ENCODE data around the gene KLK1. TPM values are rescaled to one million over a fixed set of nuclear protein-coding genes. Genes with fewer than 3 reads are reported as not detected.
"Not testable (repeated sequence)": the region's sequence is repeated elsewhere in the genome, so short reads cannot be mapped to it uniquely, and the experiment has no call there.

KLK1 gene
- total RNA-seq, 1 donor = not detected

GRCh38 chr19:50778906-50779430 lies 44.6 kb downstream of the KLK1 start:
- no peak overlapping the region for H3K27ac ChIP-seq (ENCODE audit: low read depth, low read length)
- H4K20me1 ChIP-seq (ENCODE audit: insufficient read depth, low read length) = no peaks in the 10 kb centered on the region
- TF ChIP-seq CTCF (IDR thresholded peaks at IDR 0.05; ENCODE audit: extremely low read depth, low read depth, low read length) = no peak
- no peaks in the 10 kb centered on the region for H3K9me3 ChIP-seq (ENCODE audit: low read depth, low read length)
- no peak overlapping the region for H3K4me3 ChIP-seq (ENCODE audit: insufficient read depth, low read length)
- no peak overlapping the region for H2AFZ ChIP-seq (ENCODE audit: low read length)
- H3K27me3 ChIP-seq (ENCODE audit: insufficient read depth, low read length) = peaks cover 48% of the 10 kb centered on the region
- no peaks in the 10 kb centered on the region for H3K79me2 ChIP-seq (ENCODE audit: insufficient read depth, low read length)
- H3K4me1 ChIP-seq (ENCODE audit: insufficient read depth, low read length) = peaks cover 9% of the 10 kb centered on the region
- H3K36me3 ChIP-seq (ENCODE audit: insufficient read depth, low read length) = no peaks in the 10 kb centered on the region
- DNase-seq (ENCODE audit: insufficient read length, low spot score, missing footprints) = peak; percentile 42
- H3K4me2 ChIP-seq (ENCODE audit: insufficient read depth, low read length) = no peak overlapping the region

- H3K9me3 ChIP-seq (ENCODE audit: low read depth, low read length) = no peaks in the 10 kb centered on the region
- no peak for TF ChIP-seq CTCF (IDR thresholded peaks at IDR 0.05; ENCODE audit: extremely low read depth, low read depth, low read length)
- peaks cover 9% of the 10 kb centered on the region for H3K4me1 ChIP-seq (ENCODE audit: insufficient read depth, low read length)
- H3K27ac ChIP-seq (ENCODE audit: low read depth, low read length) = no peak overlapping the region
- no peak overlapping the region for H2AFZ ChIP-seq (ENCODE audit: low read length)
- H3K4me3 ChIP-seq (ENCODE audit: insufficient read depth, low read length) = no peak overlapping the region
- no peaks in the 10 kb centered on the region for H4K20me1 ChIP-seq (ENCODE audit: insufficient read depth, low read length)
- no peaks in the 10 kb centered on the region for H3K36me3 ChIP-seq (ENCODE audit: insufficient read depth, low read length)
- peak; percentile 74 for DNase-seq (ENCODE audit: insufficient read length, low spot score, missing footprints)
- no peaks in the 10 kb centered on the region for H3K79me2 ChIP-seq (ENCODE audit: insufficient read depth, low read length)
- H3K4me2 ChIP-seq (ENCODE audit: insufficient read depth, low read length) = peak overlapping the region; percentile 11
- peaks cover 48% of the 10 kb centered on the region for H3K27me3 ChIP-seq (ENCODE audit: insufficient read depth, low read length)
Measured at GRCh38 chr19:50777830-50778303, 45.7 kb downstream of the KLK1 start.

GRCh38 chr19:50777261-50777660 lies 46.3 kb downstream of the KLK1 start:
- Histone ChIP-seq H3K4me3 (ENCODE audit: insufficient read depth, low read length) (no peak overlapping the region), H3K27me3 (ENCODE audit: insufficient read depth, low read length) (peaks cover 47% of the 10 kb centered on the region)

GRCh38 chr19:50776131-50776530 lies 47.5 kb downstream of the KLK1 start:
- no peak overlapping the region for H3K27ac ChIP-seq (ENCODE audit: low read depth, low read length)
- no peaks in the 10 kb centered on the region for H4K20me1 ChIP-seq (ENCODE audit: insufficient read depth, low read length)
- peaks cover 7% of the 10 kb centered on the region for H3K4me1 ChIP-seq (ENCODE audit: insufficient read depth, low read length)
- H3K36me3 ChIP-seq (ENCODE audit: insufficient read depth, low read length) = no peaks in the 10 kb centered on the region
- TF ChIP-seq CTCF (IDR thresholded peaks at IDR 0.05; ENCODE audit: extremely low read depth, low read depth, low read length) = no peak
- H3K4me3 ChIP-seq (ENCODE audit: insufficient read depth, low read length) = no peak overlapping the region
- H3K9me3 ChIP-seq (ENCODE audit: low read depth, low read length) = no peaks in the 10 kb centered on the region
- no peak overlapping the region for H3K4me2 ChIP-seq (ENCODE audit: insufficient read depth, low read length)
- DNase-seq (ENCODE audit: insufficient read length, low spot score, missing footprints) = no peak
- no peaks in the 10 kb centered on the region for H3K79me2 ChIP-seq (ENCODE audit: insufficient read depth, low read length)
- peaks cover 39% of the 10 kb centered on the region for H3K27me3 ChIP-seq (ENCODE audit: insufficient read depth, low read length)
- H2AFZ ChIP-seq (ENCODE audit: low read length) = no peak overlapping the region

More at GRCh38 chr19:50777261-50777660, 46.3 kb downstream of the KLK1 start:
- no peaks in the 10 kb centered on the region for H3K9me3 ChIP-seq (ENCODE audit: low read depth, low read length)
- TF ChIP-seq CTCF (IDR thresholded peaks at IDR 0.05; ENCODE audit: extremely low read depth, low read depth, low read length) = no peak
- peak; percentile 73 for DNase-seq (ENCODE audit: insufficient read length, low spot score, missing footprints)
- no peaks in the 10 kb centered on the region for H4K20me1 ChIP-seq (ENCODE audit: insufficient read depth, low read length)
- H2AFZ ChIP-seq (ENCODE audit: low read length) = no peak overlapping the region
- no peak overlapping the region for H3K27ac ChIP-seq (ENCODE audit: low read depth, low read length)
- no peaks in the 10 kb centered on the region for H3K36me3 ChIP-seq (ENCODE audit: insufficient read depth, low read length)
- peaks cover 9% of the 10 kb centered on the region for H3K4me1 ChIP-seq (ENCODE audit: insufficient read depth, low read length)
- no peak overlapping the region for H3K4me2 ChIP-seq (ENCODE audit: insufficient read depth, low read length)
- no peaks in the 10 kb centered on the region for H3K79me2 ChIP-seq (ENCODE audit: insufficient read depth, low read length)

GRCh38 chr19:50773454-50773853 lies 50.1 kb downstream of the KLK1 start:
- H2AFZ ChIP-seq (ENCODE audit: low read length); H3K79me2 ChIP-seq (ENCODE audit: insufficient read depth, low read length); H3K27ac ChIP-seq (ENCODE audit: low read depth, low read length); H3K4me1 ChIP-seq (ENCODE audit: insufficient read depth, low read length); DNase-seq (ENCODE audit: insufficient read length, low spot score, missing footprints); H3K4me2 ChIP-seq (ENCODE audit: insufficient read depth, low read length); H4K20me1 ChIP-seq (ENCODE audit: insufficient read depth, low read length); H3K36me3 ChIP-seq (ENCODE audit: insufficient read depth, low read length); H3K9me3 ChIP-seq (ENCODE audit: low read depth, low read length); H3K4me3 ChIP-seq (ENCODE audit: insufficient read depth, low read length): not testable (repeated sequence)
- H3K27me3 ChIP-seq (ENCODE audit: insufficient read depth, low read length) = peaks cover 16% of the 10 kb centered on the region

GRCh38 chr19:50772912-50773311 lies 50.7 kb downstream of the KLK1 start:
- not testable (repeated sequence) for H2AFZ ChIP-seq (ENCODE audit: low read length); DNase-seq (ENCODE audit: insufficient read length, low spot score, missing footprints); H4K20me1 ChIP-seq (ENCODE audit: insufficient read depth, low read length); H3K27ac ChIP-seq (ENCODE audit: low read depth, low read length); H3K4me3 ChIP-seq (ENCODE audit: insufficient read depth, low read length); H3K4me2 ChIP-seq (ENCODE audit: insufficient read depth, low read length); H3K9me3 ChIP-seq (ENCODE audit: low read depth, low read length); H3K4me1 ChIP-seq (ENCODE audit: insufficient read depth, low read length); H3K79me2 ChIP-seq (ENCODE audit: insufficient read depth, low read length); H3K36me3 ChIP-seq (ENCODE audit: insufficient read depth, low read length)
- H3K27me3 ChIP-seq (ENCODE audit: insufficient read depth, low read length) = peaks cover 10% of the 10 kb centered on the region
